ENCODE results near the gene ARHGAP19.

ARHGAP19 gene

GRCh38 chr10:97192952-97193435, 99.4 kb downstream of the ARHGAP19 start:
- Histone ChIP-seq H3K4me2 (ENCODE audit: low read length) (no peak overlapping the region), H2AFZ (ENCODE audit: low read length) (no peak overlapping the region), H3K36me3 (ENCODE audit: insufficient read depth, low read length) (no peaks in the 10 kb centered on the region), H3K9me3 (ENCODE audit: low read length) (no peaks in the 10 kb centered on the region), H3F3A (ENCODE audit: insufficient read depth, low read length) (no peaks in the 10 kb centered on the region), H4K20me1 (ENCODE audit: insufficient read depth, low read length) (no peaks in the 10 kb centered on the region), H3K4me3 (ENCODE audit: low read depth, low read length, poor library complexity, severe bottlenecking) (no peak overlapping the region), H3K4me1 (ENCODE audit: insufficient read depth, low read length, severe bottlenecking) (peaks cover 36% of the 10 kb centered on the region), H3K9me2 (ENCODE audit: low read depth, low read length) (no peaks in the 10 kb centered on the region), H3K79me2 (ENCODE audit: insufficient read depth, low read length) (no peaks in the 10 kb centered on the region), H3K27me3 (ENCODE audit: insufficient read depth, low read length) (no peaks in the 10 kb centered on the region), H3K9ac (ENCODE audit: low read length) (no peak overlapping the region), H3K27ac (ENCODE audit: low read depth, low read length, poor library complexity, severe bottlenecking) (no peak overlapping the region)
- TF ChIP-seq, protein P1, sequence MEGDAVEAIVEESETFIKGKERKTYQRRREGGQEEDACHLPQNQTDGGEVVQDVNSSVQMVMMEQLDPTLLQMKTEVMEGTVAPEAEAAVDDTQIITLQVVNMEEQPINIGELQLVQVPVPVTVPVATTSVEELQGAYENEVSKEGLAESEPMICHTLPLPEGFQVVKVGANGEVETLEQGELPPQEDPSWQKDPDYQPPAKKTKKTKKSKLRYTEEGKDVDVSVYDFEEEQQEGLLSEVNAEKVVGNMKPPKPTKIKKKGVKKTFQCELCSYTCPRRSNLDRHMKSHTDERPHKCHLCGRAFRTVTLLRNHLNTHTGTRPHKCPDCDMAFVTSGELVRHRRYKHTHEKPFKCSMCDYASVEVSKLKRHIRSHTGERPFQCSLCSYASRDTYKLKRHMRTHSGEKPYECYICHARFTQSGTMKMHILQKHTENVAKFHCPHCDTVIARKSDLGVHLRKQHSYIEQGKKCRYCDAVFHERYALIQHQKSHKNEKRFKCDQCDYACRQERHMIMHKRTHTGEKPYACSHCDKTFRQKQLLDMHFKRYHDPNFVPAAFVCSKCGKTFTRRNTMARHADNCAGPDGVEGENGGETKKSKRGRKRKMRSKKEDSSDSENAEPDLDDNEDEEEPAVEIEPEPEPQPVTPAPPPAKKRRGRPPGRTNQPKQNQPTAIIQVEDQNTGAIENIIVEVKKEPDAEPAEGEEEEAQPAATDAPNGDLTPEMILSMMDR (IDR thresholded peaks at IDR 0.05; ENCODE audit: low read length) = no peak
- TF ChIP-seq EZH2 (IDR thresholded peaks at IDR 0.05; ENCODE audit: borderline replicate concordance, low read length) = no peak

DNA sequence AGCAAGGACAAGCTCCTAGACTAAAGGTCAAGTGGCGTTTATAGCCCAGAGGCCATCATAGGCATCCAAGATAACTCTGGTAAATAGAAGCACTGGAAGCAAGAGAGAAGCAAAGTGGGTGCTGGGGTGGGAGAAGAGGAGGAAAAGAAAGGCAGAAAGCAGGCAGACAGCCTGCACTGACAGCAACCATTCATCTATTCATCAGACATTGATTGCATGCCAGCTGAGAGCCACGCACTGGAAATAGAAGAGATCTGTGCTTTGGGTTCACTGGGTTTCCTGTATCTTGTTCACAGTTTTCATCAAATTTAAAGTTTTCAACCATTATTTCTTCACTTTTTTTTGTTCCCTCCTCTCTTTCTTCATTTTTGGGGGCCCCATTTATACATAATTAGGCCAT, 102.0 kb downstream of the ARHGAP19 start:
- Histone ChIP-seq H3K9me2 (ENCODE audit: low read depth, low read length) (no peaks in the 10 kb centered on the region), H3K27me3 (ENCODE audit: insufficient read depth, low read length) (no peaks in the 10 kb centered on the region), H3K4me2 (ENCODE audit: low read length) (no peak overlapping the region), H3K9ac (ENCODE audit: low read length) (no peak overlapping the region), H3K79me2 (ENCODE audit: insufficient read depth, low read length) (no peaks in the 10 kb centered on the region), H2AFZ (ENCODE audit: low read length) (no peak overlapping the region), H4K20me1 (ENCODE audit: insufficient read depth, low read length) (no peaks in the 10 kb centered on the region), H3K9me3 (ENCODE audit: low read length) (no peaks in the 10 kb centered on the region), H3F3A (ENCODE audit: insufficient read depth, low read length) (no peaks in the 10 kb centered on the region), H3K4me3 (ENCODE audit: low read depth, low read length, poor library complexity, severe bottlenecking) (no peak overlapping the region), H3K27ac (ENCODE audit: low read depth, low read length, poor library complexity, severe bottlenecking) (peak overlapping the region; percentile 54), H3K4me1 (ENCODE audit: insufficient read depth, low read length, severe bottlenecking) (peaks cover 28% of the 10 kb centered on the region), H3K36me3 (ENCODE audit: insufficient read depth, low read length) (no peaks in the 10 kb centered on the region)
- TF ChIP-seq, protein P1 (IDR thresholded peaks at IDR 0.05; ENCODE audit: low read length) = no peak
- TF ChIP-seq EZH2 (IDR thresholded peaks at IDR 0.05; ENCODE audit: borderline replicate concordance, low read length) = no peak

DNA sequence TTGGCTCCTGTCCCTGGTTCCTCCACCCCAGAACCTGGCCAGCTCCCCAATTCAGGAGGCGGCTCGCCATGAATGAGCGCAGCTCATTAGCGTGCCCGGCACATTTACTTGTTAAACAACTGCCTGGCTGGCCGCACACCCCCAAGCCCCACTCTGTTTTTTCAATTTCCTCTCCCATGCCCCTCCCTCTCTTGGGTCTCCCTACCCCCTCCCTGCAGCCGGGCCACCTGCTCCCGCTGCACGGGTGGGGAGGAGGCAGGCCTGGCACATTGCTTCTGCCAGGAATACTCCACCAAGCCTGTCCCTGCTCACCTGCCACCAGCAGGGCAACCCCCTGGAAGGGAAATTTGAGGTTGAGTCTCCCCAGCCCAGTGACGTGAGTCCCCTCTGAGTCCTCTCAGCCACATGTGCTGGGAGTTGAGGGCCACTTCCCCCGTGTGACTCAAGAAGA, 104.2 kb downstream of the ARHGAP19 start:
- H3K4me2 ChIP-seq (ENCODE audit: low read length) = peak overlapping the region; percentile 37; the same call in 1 of the 2 replicates
- 0 out of 2 replicates have a peak, but pooled peaks cover 5% of the 10 kb centered on the region for H3K79me2 ChIP-seq (ENCODE audit: insufficient read depth, low read length)
- H2AFZ ChIP-seq (ENCODE audit: low read length) = no peak overlapping the region
- H3K36me3 ChIP-seq (ENCODE audit: insufficient read depth, low read length) = no peaks in the 10 kb centered on the region
- H3K4me1 ChIP-seq (ENCODE audit: insufficient read depth, low read length, severe bottlenecking) = peaks cover 27% of the 10 kb centered on the region
- peak overlapping the region; percentile 9; the same call in 1 of the 2 replicates for H3K9ac ChIP-seq (ENCODE audit: low read length)
- no peak overlapping the region for H3K4me3 ChIP-seq (ENCODE audit: low read depth, low read length, poor library complexity, severe bottlenecking)
- TF ChIP-seq, protein P1 (IDR thresholded peaks at IDR 0.05; ENCODE audit: low read length) = no peak
- no peak for TF ChIP-seq EZH2 (IDR thresholded peaks at IDR 0.05; ENCODE audit: borderline replicate concordance, low read length)
- H3K9me2 ChIP-seq (ENCODE audit: low read depth, low read length) = no peaks in the 10 kb centered on the region
- H3K27me3 ChIP-seq (ENCODE audit: insufficient read depth, low read length) = no peaks in the 10 kb centered on the region
- no peaks in the 10 kb centered on the region for H3F3A ChIP-seq (ENCODE audit: insufficient read depth, low read length)
- no peaks in the 10 kb centered on the region for H4K20me1 ChIP-seq (ENCODE audit: insufficient read depth, low read length)
- H3K27ac ChIP-seq (ENCODE audit: low read depth, low read length, poor library complexity, severe bottlenecking) = peak overlapping the region; percentile 68
- no peaks in the 10 kb centered on the region for H3K9me3 ChIP-seq (ENCODE audit: low read length)
